GM12878 (cell line): ENCODE data around the gene CCDC85A. TPM values are rescaled to one million over a fixed set of nuclear protein-coding genes. Genes with fewer than 3 reads are reported as not detected.

ENCODE experiments used
- ATAC-seq: fragments of 200-7000 bp; cut with Tn5 transposase; 3 replicates; pipeline ENCODE4 v1.9.1; 2020; ENCODE audit warnings: mild to moderate bottlenecking, moderate library complexity
- BruUV-seq: library from RNA; stranded (reverse); fragments of 400-500 nt; replicated peaks from 2 replicates; lab custom pipeline; 2021; lab: Mats Ljungman, UMichigan
- CTCF ChIA-PET: fragments of 300-600 bp; sonication (Branson Sonifier 250); formaldehyde crosslinking; extraction: SDS; loops from one replicate; lab custom pipeline; 2021; ENCODE audit warnings: inconsistent platforms; lab: Yijun Ruan, JAX
- POLR2A ChIA-PET: fragments of 350-600 bp; formaldehyde crosslinking; extraction: SDS; loops from one replicate; lab custom pipeline; 2021; ENCODE audit warnings: inconsistent platforms; lab: Charles Lee
- RAD21 ChIA-PET: fragments of 300-600 bp; sonication (Branson Sonifier 250); formaldehyde crosslinking; loops from one replicate; lab custom pipeline; 2023; ENCODE audit warnings: antibody characterized with exemption; ENCODE audit not compliant: unreplicated experiment; lab: Charles Lee
- SMC1A ChIA-PET: fragments of 300-600 bp; sonication (Branson Sonifier 250); formaldehyde crosslinking; loops from one replicate; lab custom pipeline; 2023; ENCODE audit not compliant: unreplicated experiment, uncharacterized antibody; lab: Charles Lee
- DNase-seq: peaks from one replicate; pipeline ENCODE4 v3.0.0-alpha.2; 2011; ENCODE audit warnings: low read depth, low spot score
- FAIRE-seq: peaks from 3 replicates; lab custom pipeline; 2011; peaks lifted over from hg19 to GRCh38; lab: Jason Lieb, UNC
- H2AFZ ChIP-seq: 2 replicates; pipeline ENCODE4 v1.6.0; 2011; ENCODE audit warnings: low read depth, low read length, control low read depth; ENCODE audit not compliant: control insufficient read depth
- H3K27ac ChIP-seq: 2 replicates; pipeline ENCODE4 v1.5.1; 2011; ENCODE audit warnings: control low read depth; ENCODE audit not compliant: control insufficient read depth, insufficient read depth
- H3K27me3 ChIP-seq, 2 experiments: replicated peaks in 1 of 2; 2 replicates each; pipeline versions ENCODE4 v1.6.0 to v1.6.1; 2011; ENCODE audit warnings: low read length in 1 of 2; ENCODE audit not compliant: control insufficient read depth in 2 of 2, insufficient read depth in 2 of 2
- H3K36me3 ChIP-seq, 2 experiments: 2 replicates each; pipeline ENCODE4 v1.5.1; 2011; ENCODE audit warnings: low read length in 1 of 2; ENCODE audit not compliant: control insufficient read depth in 2 of 2, insufficient read depth in 2 of 2
- H3K4me1 ChIP-seq: 2 replicates; pipeline ENCODE4 v1.6.1; 2011; ENCODE audit warnings: mild to moderate bottlenecking, low read length, moderate library complexity, mixed read lengths; ENCODE audit not compliant: control insufficient read depth, insufficient read depth
- H3K4me2 ChIP-seq: 2 replicates; pipeline ENCODE4 v1.6.0; 2011; ENCODE audit warnings: control low read depth; ENCODE audit not compliant: control insufficient read depth, insufficient read depth
- H3K4me3 ChIP-seq: fragments of 200-600 bp; sonication (generic); 2 replicates; pipeline ENCODE4 v1.5.1; 2016
- H3K79me2 ChIP-seq: 2 replicates; pipeline ENCODE4 v1.6.0; 2011; ENCODE audit warnings: low read length; ENCODE audit not compliant: control insufficient read depth, insufficient read depth
- H3K9ac ChIP-seq: 2 replicates; pipeline ENCODE4 v1.8.0; 2011; ENCODE audit warnings: low read length, control low read depth, mixed read lengths; ENCODE audit not compliant: control insufficient read depth, insufficient read depth
- H3K9me3 ChIP-seq: replicated peaks from 3 replicates; pipeline ENCODE4 v1.5.1; 2011; ENCODE audit warnings: mild to moderate bottlenecking, low read length; ENCODE audit not compliant: control insufficient read depth, insufficient read depth
- H4K20me1 ChIP-seq: 2 replicates; pipeline ENCODE4 v1.6.0; 2011; ENCODE audit not compliant: control insufficient read depth, insufficient read depth
- BCLAF1 ChIP-seq: fragments of 450-650 bp; IDR thresholded peaks from 2 replicates; pipeline ENCODE4 v1.6.1; 2017; ENCODE audit warnings: antibody characterized with exemption, mild to moderate bottlenecking, moderate library complexity
- CREB1 ChIP-seq: IDR thresholded peaks from 2 replicates; pipeline ENCODE4 v1.6.1; 2012; ENCODE audit warnings: low read depth, mild to moderate bottlenecking, inconsistent platforms
- ETV6 ChIP-seq, 2 experiments: fragments of 450-650 bp in 1 of 2; IDR thresholded peaks in 1 of 2; conservative IDR thresholded peaks in 1 of 2; 2 replicates each; pipeline ENCODE4 v1.6.1; 2014; ENCODE audit warnings: antibody characterized with exemption in 1 of 2, borderline replicate concordance in 1 of 2, low read depth in 1 of 2, mild to moderate bottlenecking in 1 of 2, moderate library complexity in 1 of 2
- HDGF ChIP-seq: fragments of 450-650 bp; IDR thresholded peaks from 2 replicates; pipeline ENCODE4 v1.6.1; 2016; ENCODE audit warnings: antibody characterized with exemption
- IKZF1 ChIP-seq: fragments of 450-650 bp; conservative IDR thresholded peaks from 2 replicates; pipeline ENCODE4 v1.6.1; 2017; ENCODE audit warnings: antibody characterized with exemption, mild to moderate bottlenecking
- NBN ChIP-seq: fragments of 450-650 bp; IDR thresholded peaks from 2 replicates; pipeline ENCODE4 v1.6.1; 2016
- ZNF24 ChIP-seq: fragments of 450-650 bp; IDR thresholded peaks from 2 replicates; pipeline ENCODE4 v1.6.1; 2017; ENCODE audit warnings: antibody characterized with exemption, mild to moderate bottlenecking
- in situ Hi-C: fragments of 300-500 bp; cut with MboI; formaldehyde crosslinking; loops from 9 replicates; pipeline ENCODE4 v1.14.3; 2018; ENCODE audit warnings: mixed read lengths
- intact Hi-C: fragments of 100-400 bp; cut with micrococcal nuclease; formaldehyde crosslinking; loops from one replicate; pipeline ENCODE4 v1.14.2; 2022; ENCODE audit not compliant: unreplicated experiment
- polyA plus RNA-seq, 11 experiments: library from polyadenylated mRNA; depleted of rRNA in 4 of 11; unstranded in 6 of 11; stranded (reverse) in 5 of 11; fragments of >200 nt; fragmentation: Nextera tagmentation in 4 of 11; fragmentation: Illumina TruSeq in 1 of 11; extraction: Ambion mirVana in 4 of 11; extraction: Trizol in 1 of 11; gene quantifications; 1 replicate in 1 of 11; 2 replicates in 10 of 11; pipeline versions ENCODE4 v1.2.1 to v1.2.3, GENCODE V29; 2011 to 2016; ENCODE audit warnings: inconsistent platforms in 2 of 11, missing spikeins in 2 of 11, low read depth in 1 of 11
- total RNA-seq, 4 experiments: library from RNA; depleted of rRNA in 3 of 4; stranded (reverse); fragments of >200 nt in 3 of 4; fragmentation: Illumina TruSeq in 1 of 4; extraction: Trizol in 1 of 4; gene quantifications; 2 replicates each; pipeline versions ENCODE4 v1.2.1 to v1.2.3, GENCODE V29; 2013 to 2021

CCDC85A gene
- total and polyA plus RNA-seq, 10 of the 15 experiments (the other 5 are each of a cell fraction or from before 2014, with no cell fraction given): 0.02 to 0.57 (median 0.04) TPM; not detected in 7

- BruUV-seq: no TSS peak
Measured at GRCh38 chr2:56287508-56287907, 103.7 kb downstream of the CCDC85A start.

More at GRCh38 chr2:56287508-56287907, 103.7 kb downstream of the CCDC85A start:
- no peak for TF ChIP-seq BCLAF1
- TF ChIP-seq NBN: no peak
- no peak for TF ChIP-seq CREB1
- TF ChIP-seq ETV6 (conservative IDR thresholded peaks at IDR 0.05 in 1 of 2, IDR thresholded peaks at IDR 0.05 in 1 of 2; ENCODE audit: borderline replicate concordance in 1 of 2, low read depth in 1 of 2): no peak
- TF ChIP-seq HDGF: no peak
- no peak for TF ChIP-seq IKZF1
- TF ChIP-seq ZNF24: no peak
- TF ChIP-seq, all 136 proteins: peak for 0
- ChIA-PET POLR2A (no interaction called here), CTCF (no interaction called here), RAD21 (no interaction called here), SMC1A (no interaction called here)
- Histone ChIP-seq H3K4me2 (no peak overlapping the region), H3K36me3 (no peaks in the 10 kb centered on the region), H3K79me2 (no peaks in the 10 kb centered on the region), H3K9me3 (no peaks in the 10 kb centered on the region), H2AFZ (no peak overlapping the region), H3K27ac (no peak overlapping the region), H3K9ac (no peak overlapping the region), H3K4me3 (no peak overlapping the region), H3K27me3 (no peaks in the 10 kb centered on the region), H4K20me1 (no peaks in the 10 kb centered on the region), H3K4me1 (no peaks in the 10 kb centered on the region)
- no peak for ATAC-seq
- intact Hi-C loops: no loop called here
- no peak for FAIRE-seq
- DNase-seq: no peak
- in situ Hi-C loops: no loop called here
